SJSA1 (cell line): ENCODE measurements around the gene RTN4RL2. TPM values are rescaled to one million over a fixed set of nuclear protein-coding genes. Genes with fewer than 3 reads are reported as not detected.

ENCODE experiments used
- DNase-seq, 2 experiments: peaks; one replicate each; pipeline ENCODE4 v3.0.0-alpha.2; 2015 to 2020; ENCODE audit warnings: low spot score in 2 of 2, low read depth in 1 of 2
- H3K27ac ChIP-seq: fragments of 250-450 bp; sonication (Bioruptor Pico); 2 replicates; pipeline ENCODE4 v1.5.1; 2020; ENCODE audit warnings: mild to moderate bottlenecking, moderate library complexity
- H3K27me3 ChIP-seq: fragments of 250-450 bp; sonication (Bioruptor Pico); replicated peaks from 2 replicates; pipeline ENCODE4 v1.5.1; 2020; ENCODE audit warnings: mild to moderate bottlenecking, moderate library complexity
- H3K36me3 ChIP-seq: fragments of 250-450 bp; sonication (Bioruptor Pico); 2 replicates; pipeline ENCODE4 v1.5.1; 2020; ENCODE audit warnings: mild to moderate bottlenecking
- H3K4me1 ChIP-seq: fragments of 250-450 bp; sonication (Bioruptor Pico); replicated peaks from 2 replicates; pipeline ENCODE4 v1.6.1; 2021; ENCODE audit warnings: mild to moderate bottlenecking
- H3K4me3 ChIP-seq: fragments of 250-450 bp; sonication (Bioruptor Pico); 2 replicates; pipeline ENCODE4 v1.5.1; 2020; ENCODE audit warnings: mild to moderate bottlenecking
- H3K9me3 ChIP-seq: fragments of 250-450 bp; sonication (Bioruptor Pico); replicated peaks from 2 replicates; pipeline ENCODE4 v1.5.1; 2020; ENCODE audit warnings: mild to moderate bottlenecking
- total RNA-seq: library from RNA; depleted of rRNA; stranded (reverse); fragments of >200 nt; shearing (Covaris generic); gene quantifications from 2 replicates; pipeline ENCODE4 v1.2.3, GENCODE V29; 2014; rRNA removed

RTN4RL2 gene
- total RNA-seq, 1 experiment from 2014 or later, result not detected

DNA sequence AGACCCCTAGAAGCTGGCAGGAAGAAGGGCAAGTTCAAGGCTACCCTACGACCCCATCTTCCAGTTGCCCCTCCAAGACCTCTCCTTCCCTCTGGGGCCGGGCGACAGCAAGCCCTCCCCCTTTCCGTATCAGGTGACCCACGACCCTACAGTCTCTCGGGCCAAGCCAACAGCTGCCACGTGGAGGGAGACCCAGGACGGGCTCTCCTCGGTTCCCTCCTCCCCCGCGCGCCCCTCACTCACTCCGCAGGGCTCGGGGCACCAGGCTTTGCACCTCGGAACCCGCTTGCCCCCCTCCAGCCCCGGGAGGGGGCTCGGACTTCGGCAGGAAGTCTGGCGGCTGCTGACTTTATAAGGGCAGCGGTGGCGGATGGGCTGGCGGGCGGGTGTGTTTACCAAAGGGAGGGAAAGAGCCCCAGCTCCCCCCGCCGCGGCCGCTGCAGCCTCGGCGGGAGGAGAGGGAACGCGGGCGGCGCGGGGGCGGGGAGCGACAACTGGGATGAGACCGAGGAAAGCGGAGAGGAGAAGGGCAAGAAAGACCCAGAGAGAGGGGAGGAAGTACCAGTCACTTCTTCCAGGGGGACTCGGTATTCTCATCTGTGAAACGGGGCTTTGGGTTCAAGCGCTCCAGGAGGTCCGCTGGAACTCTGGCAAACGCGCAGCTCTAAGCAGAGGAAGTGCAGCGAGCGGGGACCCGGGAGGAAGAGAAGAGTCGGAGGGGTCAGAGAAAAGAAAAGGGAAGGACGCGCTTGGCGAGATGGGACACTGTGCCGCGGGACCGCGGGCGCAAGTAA, 54.4 kb downstream of the RTN4RL2 start:
- no peaks in the 10 kb centered on the region for H3K27me3 ChIP-seq
- H3K4me1 ChIP-seq, result peaks cover 13% of the 10 kb centered on the region
- 0 out of 2 replicates have a peak, but pooled peaks cover 2% of the 10 kb centered on the region for H3K9me3 ChIP-seq
- peak overlapping the region; percentile 71 for H3K4me3 ChIP-seq
- 0 out of 2 replicates have a peak, but pooled peaks cover 6% of the 10 kb centered on the region for H3K36me3 ChIP-seq
- H3K27ac ChIP-seq, result no peak overlapping the region
- peak; percentile 55 to 74 for DNase-seq

DNA sequence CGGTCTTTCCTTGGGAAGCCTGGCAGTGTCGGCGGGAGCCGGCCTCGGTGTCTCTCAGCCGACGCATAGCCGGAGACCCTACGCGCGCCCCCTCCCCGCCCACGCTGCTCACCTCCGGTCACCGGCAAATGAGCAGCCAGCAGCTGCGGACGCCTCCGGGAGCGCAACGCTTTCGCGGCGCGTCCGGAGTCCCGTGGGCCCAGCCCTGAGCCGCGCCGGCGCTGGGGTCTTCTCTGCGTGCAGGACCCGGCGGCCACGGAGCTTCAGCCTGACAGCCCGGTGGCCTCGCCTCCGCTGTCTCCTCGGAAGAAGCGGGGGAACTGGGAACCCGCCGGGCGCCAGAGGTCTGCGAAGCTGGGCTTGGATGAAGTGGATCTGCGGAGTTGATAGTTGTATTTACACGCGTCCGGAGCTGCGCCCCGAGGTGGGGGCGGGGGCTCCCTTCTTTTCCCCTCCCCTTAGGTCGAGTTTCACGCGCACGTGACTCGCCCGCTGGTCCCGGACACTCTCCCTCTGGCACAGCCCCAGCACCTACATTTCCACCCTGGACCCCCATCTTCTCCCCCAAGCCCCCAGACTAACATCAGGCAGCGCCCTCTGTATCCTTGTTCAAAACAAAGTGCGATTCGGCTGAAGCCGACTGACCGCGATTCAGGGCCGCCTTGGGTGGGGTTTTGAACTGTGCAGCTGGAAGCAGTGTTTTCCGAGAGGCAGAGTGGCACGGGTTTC, 55.2 kb downstream of the RTN4RL2 start, which contains the start of gene SLC43A1:
SLC43A1 (minus strand) TSS at position 371 of the 729 bp plus-strand sequence. CDS start 1,591 bp downstream, outside the sequence.
- peak; percentile 55 for DNase-seq
- Histone ChIP-seq H3K27ac (no peak within 1 kb of the TSS), H3K4me1 (peaks cover 13% of the 10 kb centered on the region), H3K9me3 (0 out of 2 replicates have a peak, but pooled peaks cover 2% of the 10 kb centered on the region), H3K36me3 (0 out of 2 replicates have a peak, but pooled peaks cover 6% of the 10 kb centered on the region), H3K4me3 (peak within 1 kb of the TSS; percentile 71), H3K27me3 (no peaks in the 10 kb centered on the region)

DNA sequence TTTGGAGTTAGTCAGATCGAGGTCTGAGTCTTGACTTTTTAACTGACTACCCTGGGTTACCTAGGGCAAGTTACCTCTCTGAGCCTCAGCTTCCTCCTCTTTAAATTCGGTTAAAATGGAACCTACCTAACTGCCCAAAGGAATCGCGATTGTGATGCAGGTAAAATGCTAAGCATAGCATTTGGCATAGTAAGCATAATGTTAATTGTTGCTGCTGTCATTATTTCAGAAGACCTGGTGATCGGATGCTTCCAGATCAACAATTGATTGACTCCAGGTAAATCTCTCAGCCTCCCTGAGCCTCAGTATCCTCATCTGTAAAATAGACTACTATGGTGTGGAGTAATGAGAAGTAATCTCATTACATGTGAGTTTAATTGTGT, 55.7 kb downstream of the RTN4RL2 start:
- peak overlapping the region; percentile 71 for H3K4me3 ChIP-seq
- no peaks in the 10 kb centered on the region for H3K27me3 ChIP-seq
- peaks cover 13% of the 10 kb centered on the region for H3K4me1 ChIP-seq
- H3K36me3 ChIP-seq, result 0 out of 2 replicates have a peak, but pooled peaks cover 6% of the 10 kb centered on the region
- no peak for DNase-seq
- H3K27ac ChIP-seq, result no peak overlapping the region
- H3K9me3 ChIP-seq, result 0 out of 2 replicates have a peak, but pooled peaks cover 2% of the 10 kb centered on the region

DNA sequence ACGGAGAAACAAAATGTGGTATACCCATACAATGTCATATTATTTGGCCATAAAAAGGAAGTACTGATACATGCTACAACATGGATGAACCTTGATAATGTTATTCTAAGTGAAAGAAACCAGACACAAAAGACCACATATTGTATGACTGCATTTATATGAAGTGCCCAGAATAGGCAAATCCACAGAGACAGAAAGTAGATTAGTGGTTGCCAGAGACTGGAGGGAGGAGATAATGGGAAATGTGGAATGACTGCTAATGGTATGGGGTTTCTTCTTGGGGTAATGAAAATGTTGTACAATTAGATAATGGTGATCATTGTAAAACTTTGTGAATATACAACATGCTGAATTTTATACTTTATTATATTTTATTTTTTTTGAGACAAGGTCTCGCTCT, 60.8 kb downstream of the RTN4RL2 start:
- Histone ChIP-seq H3K27ac (no peak overlapping the region), H3K4me3 (no peak overlapping the region), H3K36me3 (peaks cover 4% of the 10 kb centered on the region; the same call in 1 of the 2 replicates), H3K9me3 (no peaks in the 10 kb centered on the region), H3K4me1 (peaks cover 2% of the 10 kb centered on the region; the same call in 1 of the 2 replicates), H3K27me3 (no peaks in the 10 kb centered on the region)
- no peak for DNase-seq

DNA sequence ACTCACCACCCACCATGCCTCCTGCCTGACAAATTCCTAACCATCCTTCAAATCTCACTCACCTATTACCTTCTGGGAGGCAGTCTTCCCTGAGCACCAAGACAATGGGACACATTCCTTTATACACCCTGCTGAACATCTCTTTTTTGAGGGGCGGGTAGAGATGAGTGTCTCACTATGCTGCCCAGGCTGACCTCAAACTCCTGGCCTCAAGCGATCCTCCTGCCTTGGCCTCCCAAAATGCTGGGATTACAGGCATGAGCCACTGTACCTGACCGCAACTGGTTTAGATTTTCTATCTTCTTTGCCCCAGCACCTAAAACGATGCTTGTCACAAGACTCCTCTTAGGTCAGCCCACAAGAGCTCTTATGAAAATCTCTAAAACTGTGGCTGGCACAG, 63.1 kb downstream of the RTN4RL2 start:
- H3K4me3 ChIP-seq, result no peak overlapping the region
- no peak overlapping the region for H3K27ac ChIP-seq
- no peaks in the 10 kb centered on the region for H3K4me1 ChIP-seq
- no peak for DNase-seq
- H3K36me3 ChIP-seq, result peaks cover 23% of the 10 kb centered on the region
- H3K27me3 ChIP-seq, result no peaks in the 10 kb centered on the region
- H3K9me3 ChIP-seq, result no peaks in the 10 kb centered on the region

Other genes with a start within 250 kb of the RTN4RL2 start
- gene APLNR, start 223.3 kb upstream of the RTN4RL2 start, total RNA-seq, result not detected in 2 replicates
- gene TNKS1BP1, start 135.6 kb upstream of the RTN4RL2 start, total RNA-seq, result 27.1 and 32.1 TPM in 2 replicates
- 133 and 186 TPM in 2 replicates for gene SSRP1, start 124.6 kb upstream of the RTN4RL2 start, total RNA-seq
- gene P2RX3, start 122.2 kb upstream of the RTN4RL2 start, total RNA-seq, result not detected in 2 replicates
- gene PRG3, start 79.4 kb upstream of the RTN4RL2 start, total RNA-seq, result not detected in 2 replicates
- not detected in 2 replicates for gene PRG2, start 69.9 kb upstream of the RTN4RL2 start, total RNA-seq
- gene SLC43A3, start 33.4 kb upstream of the RTN4RL2 start, total RNA-seq, result 49.5 and 62.2 TPM in 2 replicates
- 6.0 and 6.4 TPM in 2 replicates for gene SLC43A1, start 55.2 kb downstream of the RTN4RL2 start, total RNA-seq
- 105 and 157 TPM in 2 replicates for gene TIMM10, start 70.2 kb downstream of the RTN4RL2 start, total RNA-seq
- gene SMTNL1, start 77.1 kb downstream of the RTN4RL2 start, total RNA-seq, result not detected in 2 replicates
- gene UBE2L6, start 107.1 kb downstream of the RTN4RL2 start, total RNA-seq, result 8.6 and 17.3 TPM in 2 replicates
- gene SERPING1, start 137.2 kb downstream of the RTN4RL2 start, total RNA-seq, result not detected in 2 replicates
- not detected in 2 replicates for gene YPEL4, start 189.4 kb downstream of the RTN4RL2 start, total RNA-seq
- 16.6 and 24.1 TPM in 2 replicates for gene CLP1, start 197.2 kb downstream of the RTN4RL2 start, total RNA-seq
- gene ZDHHC5, start 207.6 kb downstream of the RTN4RL2 start, total RNA-seq, result 26.8 and 42.0 TPM in 2 replicates